ENCODE measurements around the gene TNPO3.

TNPO3 gene

GRCh38 chr7:129054438-129055293 lies at the start of gene TNPO3:
TSS of gene TNPO3 (minus strand) at chr7:129055111. CDS start at chr7:129054770, 341 bp downstream.
- peak; percentile 88 for DNase-seq

GRCh38 chr7:129103561-129104324 lies 48.8 kb upstream of the TNPO3 start:
- DNase-seq: no peak

DNA sequence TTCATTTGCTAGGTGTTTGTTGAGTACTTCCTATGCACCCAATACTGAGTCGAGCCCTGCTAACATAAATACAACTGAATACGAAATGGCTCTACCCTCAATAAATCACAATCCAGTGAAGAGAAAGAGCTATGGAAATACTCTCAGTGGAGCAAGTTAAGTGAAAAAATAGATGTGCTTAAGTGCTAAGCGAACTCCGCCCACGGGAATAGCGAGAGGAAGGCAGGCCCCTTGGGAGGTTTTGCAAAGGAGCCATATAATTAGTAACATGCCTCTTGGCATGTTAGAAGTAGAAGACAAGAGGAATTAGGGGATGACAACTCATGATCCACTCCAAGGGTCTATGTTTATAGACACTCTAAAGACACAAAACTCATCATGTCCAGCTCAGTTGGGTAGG lies 46.8 kb upstream of the TNPO3 start:
- no peak for DNase-seq

DNA sequence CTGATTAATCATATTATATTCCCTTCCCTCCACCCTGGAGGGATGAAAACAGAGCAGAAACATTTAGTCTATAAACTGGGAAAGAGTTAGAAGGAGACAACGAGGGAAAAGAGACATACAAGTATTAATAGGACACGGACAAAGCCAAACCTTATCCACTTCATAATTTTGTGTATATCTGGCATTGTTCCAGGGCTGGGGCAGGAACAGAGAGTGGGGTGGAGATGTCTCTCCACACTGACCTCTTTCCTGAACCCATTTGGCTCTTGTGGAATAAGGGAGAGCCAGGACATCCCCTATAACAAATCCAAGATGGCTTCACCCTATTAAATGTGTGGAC lies 45.9 kb upstream of the TNPO3 start:
- no peak for DNase-seq

- DNase-seq: no peak
These were observed 43.6 kb upstream of the TNPO3 start for GRCh38 chr7:129098409-129099084.

GRCh38 chr7:129095258-129095657 lies 40.3 kb upstream of the TNPO3 start:
- DNase-seq: peak; percentile 11

- no peak for DNase-seq
These were observed 39.6 kb upstream of the TNPO3 start for GRCh38 chr7:129094501-129094900.

GRCh38 chr7:129093867-129094456 lies 39.1 kb upstream of the TNPO3 start:
- DNase-seq: no peak

DNA sequence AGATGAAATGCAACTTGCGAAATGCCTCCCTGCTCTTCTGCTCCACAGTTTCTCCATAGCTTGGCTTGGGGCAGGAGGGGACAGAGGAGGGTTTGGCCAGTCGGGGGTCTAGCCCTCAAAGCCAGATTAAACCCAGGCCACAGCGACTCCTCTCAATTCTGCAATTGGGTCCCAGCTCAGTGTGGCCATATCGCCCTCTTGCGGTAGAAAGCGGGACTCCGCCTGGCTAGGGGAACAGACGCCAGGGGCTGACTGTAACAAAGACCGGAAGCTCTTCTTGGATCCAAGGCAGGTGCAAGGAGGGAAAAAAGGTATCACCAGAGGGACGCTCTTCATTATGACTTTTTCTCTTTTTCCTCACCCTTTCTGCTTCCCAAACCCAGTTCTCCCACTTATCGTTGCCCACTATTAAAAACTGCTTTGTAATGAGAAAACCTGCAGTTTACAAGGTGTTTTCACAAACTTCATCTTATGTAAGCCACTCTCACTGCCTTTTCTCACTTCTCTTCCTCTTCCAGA lies 36.6 kb upstream of the TNPO3 start:
- peak; percentile 79 for DNase-seq

- no peak for DNase-seq
These were observed 35.5 kb upstream of the TNPO3 start for GRCh38 chr7:129090300-129090907.

- DNase-seq: no peak
These were observed 34.8 kb upstream of the TNPO3 start for GRCh38 chr7:129089521-129090212.

GRCh38 chr7:129084801-129085551 lies 30.1 kb upstream of the TNPO3 start:
- DNase-seq: no peak

GRCh38 chr7:129083525-129083924 lies 28.6 kb upstream of the TNPO3 start:
- no peak for DNase-seq

GRCh38 chr7:129078455-129078854 lies 23.5 kb upstream of the TNPO3 start:
- no peak for DNase-seq

DNA sequence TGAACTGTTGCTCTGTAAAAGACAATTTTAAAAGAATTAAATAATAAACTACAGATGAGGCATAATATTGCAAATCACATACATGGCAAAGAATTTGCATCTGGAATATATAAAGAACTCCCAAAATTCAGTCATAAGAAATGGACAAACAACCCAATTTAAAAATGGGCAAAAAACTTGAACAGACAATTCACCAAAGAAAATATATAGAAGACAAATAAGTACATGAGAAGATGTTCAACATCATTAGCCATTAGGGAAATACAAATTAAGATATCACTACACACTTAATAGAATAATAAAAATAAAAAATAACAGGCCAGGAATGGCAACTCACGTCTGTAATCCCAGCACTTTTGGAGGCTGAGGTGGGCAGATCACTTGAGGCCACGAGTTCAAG lies 22.0 kb upstream of the TNPO3 start:
- DNase-seq: no peak

DNA sequence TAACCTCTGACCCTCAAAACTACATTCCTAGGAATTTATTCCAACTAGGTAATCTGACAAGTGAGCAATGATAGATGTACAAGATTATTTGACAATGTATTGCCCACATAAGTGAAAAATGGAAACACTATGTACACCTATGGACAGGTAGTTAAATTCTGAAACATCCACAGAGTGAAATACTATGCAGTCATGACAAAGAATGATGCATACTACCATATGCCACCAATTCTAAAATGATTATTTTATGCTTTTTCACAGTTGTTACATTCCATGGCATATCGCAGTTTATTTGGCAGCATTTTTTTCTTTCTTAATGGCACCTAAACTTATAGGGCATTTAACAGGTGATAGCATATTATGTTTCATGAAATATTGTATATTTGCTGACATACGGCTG lies 20.1 kb upstream of the TNPO3 start:
- DNase-seq: no peak

DNA sequence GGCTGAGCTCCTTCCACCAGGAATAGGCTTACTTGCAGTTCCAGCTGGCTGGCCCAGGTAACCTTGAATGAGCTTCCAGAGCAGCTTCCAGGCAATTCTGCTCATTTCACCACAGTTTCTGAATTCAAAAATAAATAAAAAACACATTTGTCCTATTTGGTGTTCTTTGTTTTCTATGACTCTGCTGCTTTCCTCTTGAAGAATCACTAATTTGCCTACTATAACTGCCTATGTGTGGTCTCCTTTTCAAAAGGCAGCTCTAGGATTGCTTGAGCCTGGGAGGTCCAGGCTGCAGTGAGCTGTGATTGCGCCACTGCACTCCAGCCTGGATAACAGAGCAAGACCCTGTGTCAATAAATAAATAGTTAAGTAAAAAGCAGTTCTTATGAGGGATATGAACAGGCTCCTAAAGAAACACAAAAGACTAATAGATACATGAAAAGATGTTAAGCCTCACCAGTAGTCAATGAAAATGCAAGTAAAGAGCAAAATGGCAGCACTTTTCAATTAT lies 19.5 kb upstream of the TNPO3 start:
- DNase-seq: no peak

DNA sequence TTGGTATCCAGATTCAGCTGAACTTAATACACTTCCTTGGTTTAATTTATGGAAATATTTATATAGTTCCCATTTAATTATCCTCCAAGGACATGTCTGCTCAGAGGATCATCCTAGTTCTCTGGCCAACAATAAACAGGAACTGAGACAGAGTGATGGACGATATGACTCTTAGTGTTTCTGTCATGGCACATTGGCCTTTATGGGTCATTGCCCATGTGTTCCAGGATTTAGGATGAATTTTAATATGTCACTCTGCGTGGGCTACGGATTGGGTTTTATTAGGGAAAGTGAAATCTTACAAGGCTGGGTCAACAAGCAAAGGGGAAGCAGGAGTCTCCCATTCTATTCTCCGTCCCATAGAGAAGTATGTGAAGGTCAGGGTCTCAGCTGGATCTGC lies 18.8 kb upstream of the TNPO3 start:
- DNase-seq: no peak

- no peak for DNase-seq
These were observed 18.3 kb upstream of the TNPO3 start for GRCh38 chr7:129073204-129073603.

GRCh38 chr7:129072479-129073011 lies 17.6 kb upstream of the TNPO3 start:
- no peak for DNase-seq

GRCh38 chr7:129069021-129069420 lies 14.1 kb upstream of the TNPO3 start:
- no peak for DNase-seq
